Measurements from ENCODE around the gene IRGC.

DNA sequence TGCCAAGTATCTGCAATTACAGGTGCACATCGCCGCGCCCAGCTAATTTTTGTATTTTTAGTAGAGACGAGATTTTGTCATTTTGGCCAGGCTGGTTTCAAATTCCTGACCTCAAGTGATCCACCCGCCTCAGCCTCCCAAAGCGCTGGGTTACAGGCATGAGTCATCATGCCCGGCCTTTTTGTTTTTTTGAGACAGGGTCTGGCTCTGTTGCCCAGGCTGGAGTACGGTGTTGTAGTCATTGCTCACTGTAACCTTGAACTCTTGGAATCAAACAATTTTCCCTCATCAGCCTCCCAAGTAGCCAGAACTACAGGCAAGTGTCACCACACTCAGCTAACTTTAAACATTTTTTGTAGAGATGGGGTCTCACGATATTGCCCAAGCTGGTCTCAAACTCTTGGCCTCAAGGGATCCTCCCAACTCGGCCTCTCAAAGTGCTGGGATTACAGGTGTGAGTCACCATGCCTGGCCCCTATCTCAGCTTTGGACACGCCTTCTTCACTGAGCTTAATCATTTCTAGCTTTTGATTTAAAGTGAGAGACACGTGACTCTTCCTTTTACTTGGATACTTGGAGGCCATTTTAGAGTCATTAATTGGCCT is 4.0 kb upstream of the IRGC start:
- TF ChIP-seq, protein P1, sequence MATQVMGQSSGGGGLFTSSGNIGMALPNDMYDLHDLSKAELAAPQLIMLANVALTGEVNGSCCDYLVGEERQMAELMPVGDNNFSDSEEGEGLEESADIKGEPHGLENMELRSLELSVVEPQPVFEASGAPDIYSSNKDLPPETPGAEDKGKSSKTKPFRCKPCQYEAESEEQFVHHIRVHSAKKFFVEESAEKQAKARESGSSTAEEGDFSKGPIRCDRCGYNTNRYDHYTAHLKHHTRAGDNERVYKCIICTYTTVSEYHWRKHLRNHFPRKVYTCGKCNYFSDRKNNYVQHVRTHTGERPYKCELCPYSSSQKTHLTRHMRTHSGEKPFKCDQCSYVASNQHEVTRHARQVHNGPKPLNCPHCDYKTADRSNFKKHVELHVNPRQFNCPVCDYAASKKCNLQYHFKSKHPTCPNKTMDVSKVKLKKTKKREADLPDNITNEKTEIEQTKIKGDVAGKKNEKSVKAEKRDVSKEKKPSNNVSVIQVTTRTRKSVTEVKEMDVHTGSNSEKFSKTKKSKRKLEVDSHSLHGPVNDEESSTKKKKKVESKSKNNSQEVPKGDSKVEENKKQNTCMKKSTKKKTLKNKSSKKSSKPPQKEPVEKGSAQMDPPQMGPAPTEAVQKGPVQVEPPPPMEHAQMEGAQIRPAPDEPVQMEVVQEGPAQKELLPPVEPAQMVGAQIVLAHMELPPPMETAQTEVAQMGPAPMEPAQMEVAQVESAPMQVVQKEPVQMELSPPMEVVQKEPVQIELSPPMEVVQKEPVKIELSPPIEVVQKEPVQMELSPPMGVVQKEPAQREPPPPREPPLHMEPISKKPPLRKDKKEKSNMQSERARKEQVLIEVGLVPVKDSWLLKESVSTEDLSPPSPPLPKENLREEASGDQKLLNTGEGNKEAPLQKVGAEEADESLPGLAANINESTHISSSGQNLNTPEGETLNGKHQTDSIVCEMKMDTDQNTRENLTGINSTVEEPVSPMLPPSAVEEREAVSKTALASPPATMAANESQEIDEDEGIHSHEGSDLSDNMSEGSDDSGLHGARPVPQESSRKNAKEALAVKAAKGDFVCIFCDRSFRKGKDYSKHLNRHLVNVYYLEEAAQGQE (IDR thresholded peaks at IDR 0.05; ENCODE audit: borderline replicate concordance) = no peak
- TF ChIP-seq, protein P2, sequence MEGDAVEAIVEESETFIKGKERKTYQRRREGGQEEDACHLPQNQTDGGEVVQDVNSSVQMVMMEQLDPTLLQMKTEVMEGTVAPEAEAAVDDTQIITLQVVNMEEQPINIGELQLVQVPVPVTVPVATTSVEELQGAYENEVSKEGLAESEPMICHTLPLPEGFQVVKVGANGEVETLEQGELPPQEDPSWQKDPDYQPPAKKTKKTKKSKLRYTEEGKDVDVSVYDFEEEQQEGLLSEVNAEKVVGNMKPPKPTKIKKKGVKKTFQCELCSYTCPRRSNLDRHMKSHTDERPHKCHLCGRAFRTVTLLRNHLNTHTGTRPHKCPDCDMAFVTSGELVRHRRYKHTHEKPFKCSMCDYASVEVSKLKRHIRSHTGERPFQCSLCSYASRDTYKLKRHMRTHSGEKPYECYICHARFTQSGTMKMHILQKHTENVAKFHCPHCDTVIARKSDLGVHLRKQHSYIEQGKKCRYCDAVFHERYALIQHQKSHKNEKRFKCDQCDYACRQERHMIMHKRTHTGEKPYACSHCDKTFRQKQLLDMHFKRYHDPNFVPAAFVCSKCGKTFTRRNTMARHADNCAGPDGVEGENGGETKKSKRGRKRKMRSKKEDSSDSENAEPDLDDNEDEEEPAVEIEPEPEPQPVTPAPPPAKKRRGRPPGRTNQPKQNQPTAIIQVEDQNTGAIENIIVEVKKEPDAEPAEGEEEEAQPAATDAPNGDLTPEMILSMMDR (IDR thresholded peaks at IDR 0.05; ENCODE audit: poor library complexity, severe bottlenecking) = no peak
- TF ChIP-seq POLR2AphosphoS5 (IDR thresholded peaks at IDR 0.05) (no peak), RAD21 (conservative IDR thresholded peaks at IDR 0.05) (no peak), TAF1 (IDR thresholded peaks at IDR 0.05; ENCODE audit: low read depth) (no peak), SMC3 (conservative IDR thresholded peaks at IDR 0.05; ENCODE audit: poor library complexity) (no peak), EP300 (conservative IDR thresholded peaks at IDR 0.05; ENCODE audit: poor library complexity, severe bottlenecking) (no peak), EZH2 (IDR thresholded peaks at IDR 0.05; ENCODE audit: borderline replicate concordance, insufficient read depth, low read length, poor library complexity, severe bottlenecking) (no peak)
